ENCODE data around the gene RRBP1. TPM values are rescaled to one million over a fixed set of nuclear protein-coding genes. Genes with fewer than 3 reads are reported as not detected.
A peak's percentile ranks its signal among the peaks of the same experiment; 100 is the strongest.

RRBP1 gene
- total RNA-seq, 1 donor from 2014 or later = 79.8 TPM

GRCh38 chr20:17652411-17652810, 29.6 kb downstream of the RRBP1 start:
- intact Hi-C loops (cut with DNase I) = loop anchor here (5.0 kb wide), 1 partner anchor 560 kb away; no protein-coding TSS in a partner anchor
- no peak for TF ChIP-seq CTCF (IDR thresholded peaks at IDR 0.05)
- Histone ChIP-seq H3K36me3 (no peaks in the 10 kb centered on the region), H3K9me3 (no peaks in the 10 kb centered on the region), H3K27ac (peak overlapping the region; percentile 46), H3K4me3 (no peak overlapping the region), H3K27me3 (no peaks in the 10 kb centered on the region), H3K4me1 (peaks cover 56% of the 10 kb centered on the region)
- DNase-seq (ENCODE audit: extremely low spot score in 2 of 2) = no peak

GRCh38 chr20:17651760-17652388, 30.2 kb downstream of the RRBP1 start:
- peaks cover 62% of the 10 kb centered on the region for H3K4me1 ChIP-seq
- H3K4me3 ChIP-seq = no peak overlapping the region
- H3K9me3 ChIP-seq = no peaks in the 10 kb centered on the region
- H3K27me3 ChIP-seq = no peaks in the 10 kb centered on the region
- H3K36me3 ChIP-seq = no peaks in the 10 kb centered on the region
- intact Hi-C loops (cut with DNase I) = loop anchor here (5.0 kb wide), 1 partner anchor 560 kb away; no protein-coding TSS in a partner anchor
- TF ChIP-seq POLR2AphosphoS5 (IDR thresholded peaks at IDR 0.05; ENCODE audit: insufficient read depth in 1 of 2, low read depth in 1 of 2) = no peak
- TF ChIP-seq CTCF (IDR thresholded peaks at IDR 0.05) = no peak
- TF ChIP-seq POLR2A (IDR thresholded peaks at IDR 0.05) = no peak
- no peak for DNase-seq (ENCODE audit: extremely low spot score in 2 of 2)
- peak overlapping the region; percentile 46 for H3K27ac ChIP-seq

GRCh38 chr20:17651129-17651759, 30.8 kb downstream of the RRBP1 start:
- TF ChIP-seq CTCF (IDR thresholded peaks at IDR 0.05) = no peak
- no peak for TF ChIP-seq POLR2A (IDR thresholded peaks at IDR 0.05)
- TF ChIP-seq POLR2AphosphoS5 (IDR thresholded peaks at IDR 0.05; ENCODE audit: insufficient read depth in 1 of 2, low read depth in 1 of 2) = no peak
- no peaks in the 10 kb centered on the region for H3K27me3 ChIP-seq
- no peaks in the 10 kb centered on the region for H3K36me3 ChIP-seq
- DNase-seq (ENCODE audit: extremely low spot score in 2 of 2) = no peak
- intact Hi-C loops (cut with DNase I) = loop anchor here (5.0 kb wide), 1 partner anchor 561 kb away; no protein-coding TSS in a partner anchor
- no peak overlapping the region for H3K4me3 ChIP-seq
- no peaks in the 10 kb centered on the region for H3K9me3 ChIP-seq
- H3K27ac ChIP-seq = peak overlapping the region; percentile 46
- H3K4me1 ChIP-seq = peaks cover 68% of the 10 kb centered on the region

GRCh38 chr20:17650301-17651128, 31.5 kb downstream of the RRBP1 start:
- Histone ChIP-seq H3K4me1 (peaks cover 69% of the 10 kb centered on the region), H3K27me3 (no peaks in the 10 kb centered on the region), H3K9me3 (no peaks in the 10 kb centered on the region), H3K4me3 (no peak overlapping the region), H3K36me3 (no peaks in the 10 kb centered on the region), H3K27ac (peak overlapping the region; percentile 37)
- intact Hi-C loops (cut with DNase I) = loop anchor here (5.0 kb wide), 1 partner anchor 562 kb away; no protein-coding TSS in a partner anchor
- TF ChIP-seq CTCF (IDR thresholded peaks at IDR 0.05) = no peak
- no peak for TF ChIP-seq POLR2AphosphoS5 (IDR thresholded peaks at IDR 0.05; ENCODE audit: insufficient read depth in 1 of 2, low read depth in 1 of 2)
- TF ChIP-seq POLR2A (IDR thresholded peaks at IDR 0.05) = no peak
- no peak for DNase-seq (ENCODE audit: extremely low spot score in 2 of 2)

Measured in vagina (tissue), 2 donors.